ENCODE data around the gene C5orf47.

C5orf47 gene

DNA sequence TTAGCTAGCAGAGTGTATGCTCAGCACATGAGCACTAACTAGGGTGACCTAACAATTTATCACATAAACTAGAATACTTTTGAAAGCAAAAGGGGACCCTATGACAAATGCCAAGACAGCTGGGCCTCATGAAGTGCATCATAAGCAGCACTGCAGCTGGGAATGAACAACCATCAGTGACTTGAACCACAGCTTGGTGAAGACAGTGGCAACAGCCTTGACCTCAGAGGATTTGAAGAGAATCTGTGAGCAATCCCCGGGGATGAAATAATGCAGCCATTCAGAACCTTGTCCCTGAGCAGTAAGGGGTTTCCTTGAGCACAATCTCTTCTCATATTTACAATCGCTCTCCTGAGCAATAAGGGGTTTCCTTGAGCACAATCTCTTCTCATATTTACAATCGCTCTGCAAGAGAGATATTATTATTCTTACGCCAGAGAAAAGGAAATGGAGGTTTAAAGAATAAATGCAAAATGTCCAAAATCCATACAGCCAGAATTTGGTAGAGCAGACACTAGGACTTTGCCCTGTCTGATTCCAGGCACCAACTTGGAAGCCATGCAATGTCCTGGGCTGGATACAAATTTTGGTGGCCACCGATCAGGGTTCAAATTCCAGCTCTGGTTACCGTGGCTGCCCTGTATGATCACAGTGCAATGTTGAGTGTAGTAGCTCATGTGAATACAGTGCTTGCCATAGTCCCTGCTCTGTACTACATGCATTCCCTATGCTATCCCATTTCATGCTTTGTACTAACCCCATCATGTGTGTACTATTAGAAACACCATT, 55.7 kb downstream of the C5orf47 start:
- no peak for DNase-seq

DNA sequence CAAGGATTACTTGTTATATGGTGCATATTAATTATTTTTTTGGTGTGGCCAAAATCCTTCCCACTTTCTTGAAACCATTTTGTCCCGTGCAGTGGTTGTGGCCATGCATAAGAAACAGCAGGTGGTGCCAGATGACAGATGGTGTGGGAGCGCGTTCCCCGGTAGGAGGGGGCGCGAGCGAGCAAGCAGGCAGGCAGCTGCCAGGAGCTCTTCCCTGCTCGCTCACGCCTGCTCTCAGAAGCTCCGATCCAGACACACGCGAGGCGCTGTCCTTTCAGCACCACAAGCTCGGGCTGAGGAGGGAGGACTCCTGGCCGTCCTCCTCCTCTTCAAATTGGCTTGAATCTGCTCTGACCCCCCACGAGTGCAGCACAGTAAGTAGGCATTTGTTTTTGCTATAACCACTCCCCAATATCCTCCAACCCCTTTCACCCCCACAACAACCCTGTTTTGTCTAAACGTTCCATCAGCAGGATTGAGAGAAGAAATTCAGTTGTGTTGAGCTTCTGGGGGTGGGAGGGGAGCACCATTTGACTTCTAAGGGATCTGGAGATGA, 56.6 kb downstream of the C5orf47 start, which contains the start of gene NSG2:
Gene NSG2, plus strand, starts transcription at position 237 of the 556 bp plus-strand sequence. CDS start 1,050 bp downstream, outside the sequence.
- peak; percentile 88 for DNase-seq

DNA sequence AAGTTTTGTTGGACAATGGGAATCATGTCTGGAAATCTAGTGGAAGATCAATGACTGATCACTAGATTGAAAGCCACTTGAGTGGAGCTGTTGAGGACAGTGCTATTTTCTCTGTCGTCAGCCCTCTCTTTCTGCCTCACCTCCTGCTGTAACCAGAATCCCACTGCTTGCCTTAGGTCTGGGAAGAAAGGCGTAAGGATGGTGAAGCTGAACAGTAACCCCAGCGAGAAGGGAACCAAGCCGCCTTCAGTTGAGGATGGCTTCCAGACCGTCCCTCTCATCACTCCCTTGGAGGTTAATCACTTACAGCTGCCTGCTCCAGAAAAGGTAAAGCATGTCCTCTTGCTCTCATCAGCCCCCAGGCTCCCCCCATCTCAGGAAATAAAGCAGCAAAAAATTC, 57.6 kb downstream of the C5orf47 start:
- DNase-seq: no peak

DNA sequence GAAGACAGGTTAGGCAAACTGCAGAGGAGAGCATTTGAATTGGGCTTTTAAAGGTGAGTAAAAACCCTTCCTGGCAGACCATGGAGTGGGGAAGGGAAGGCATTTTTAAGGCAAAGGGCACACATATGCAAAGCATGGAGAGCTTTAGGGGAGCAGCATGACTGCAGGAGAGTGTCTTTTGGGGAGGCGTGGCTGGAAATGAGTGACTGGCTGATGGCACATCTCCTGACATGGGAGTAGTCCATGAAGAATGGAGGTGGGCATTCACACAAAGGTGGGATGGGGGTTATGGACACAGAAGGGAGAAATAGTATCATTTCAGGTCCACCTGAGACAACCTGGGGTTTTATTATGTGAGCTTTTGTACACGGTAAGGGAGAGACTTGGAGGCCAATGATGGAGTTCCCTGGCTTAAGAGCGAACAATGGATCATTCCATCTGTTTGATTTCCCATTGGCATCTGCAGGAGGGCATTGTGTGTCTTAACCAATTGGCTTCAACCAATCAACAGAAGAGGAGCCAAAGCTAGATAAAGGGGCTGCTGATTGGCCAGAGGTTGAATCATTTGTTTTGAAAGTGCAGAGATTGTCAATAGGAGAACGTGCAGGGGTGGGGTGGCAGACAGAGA, 58.6 kb downstream of the C5orf47 start:
- DNase-seq: no peak

DNA sequence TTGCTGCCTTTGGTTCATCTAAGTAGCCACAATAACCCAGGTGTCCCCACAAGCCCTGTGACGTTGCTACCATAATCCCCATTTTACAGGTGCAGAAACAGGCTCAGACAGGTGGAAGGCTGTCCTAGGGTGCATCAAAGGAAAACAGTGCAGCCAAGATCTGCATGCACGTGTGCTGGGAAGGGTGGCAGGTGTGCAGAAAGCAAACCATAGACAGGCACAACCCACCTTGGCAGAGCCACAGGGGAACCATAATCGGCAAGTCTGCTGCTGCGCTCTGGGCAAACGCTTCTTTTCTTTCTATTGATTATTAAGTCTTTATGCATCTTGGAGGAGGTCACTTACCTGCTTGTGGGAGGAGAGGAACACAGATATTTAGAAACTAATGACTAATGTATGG, 63.7 kb downstream of the C5orf47 start:
- no peak for DNase-seq

DNA sequence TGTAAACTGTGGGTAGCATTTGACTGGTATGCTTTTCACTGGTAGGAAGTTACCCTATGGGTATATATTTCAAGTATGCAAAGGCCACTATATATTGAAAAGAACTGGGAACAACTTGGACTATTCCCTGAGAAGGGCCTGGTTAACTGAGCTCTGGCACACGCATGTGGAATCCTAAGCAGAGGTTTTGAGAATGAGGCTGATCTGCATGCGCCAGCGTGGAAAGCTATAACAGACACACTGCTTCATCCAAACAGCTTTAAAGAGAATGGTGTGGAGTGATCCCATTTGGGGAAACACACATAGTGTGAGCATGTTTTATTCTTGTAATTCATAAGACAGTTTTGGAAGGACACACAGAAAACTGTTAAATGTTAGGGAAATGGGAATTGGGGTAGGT, 64.9 kb downstream of the C5orf47 start:
- DNase-seq: no peak
